ENCODE measurements around the gene DARS1.
A peak's percentile ranks its signal among the peaks of the same experiment; 100 is the strongest.
"Not testable (repeated sequence)": the region's sequence is repeated elsewhere in the genome, so short reads cannot be mapped to it uniquely, and the experiment has no call there.

Gene DARS1

DNA sequence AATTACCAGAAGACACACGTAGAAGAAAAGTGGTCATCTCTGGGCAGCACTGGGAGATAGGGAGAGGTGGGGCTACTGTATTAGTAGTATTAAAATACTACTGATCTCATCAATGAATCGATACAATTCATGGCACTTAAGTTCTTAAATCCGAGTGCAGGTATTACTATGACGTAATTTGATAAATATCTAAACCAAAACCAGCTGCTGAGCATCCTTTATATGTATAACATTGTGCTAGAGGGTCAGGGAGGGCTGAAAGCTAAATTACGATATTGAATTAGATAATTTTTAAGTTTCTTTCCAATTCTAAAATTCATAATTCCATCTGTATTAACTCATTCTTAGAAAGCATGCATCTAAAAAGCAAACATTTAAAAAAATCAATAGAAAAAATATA lies 25.3 kb downstream of the DARS1 start:
- Mint-ChIP-seq H3K4me3 (peak overlapping the region; percentile 32), H3K4me1 (ENCODE audit: low read depth) (peaks cover 61% of the 10 kb centered on the region), H3K27ac (peak overlapping the region; percentile 96), H3K9me3 (peaks cover 3% of the 10 kb centered on the region), H3K36me3 (ENCODE audit: low read depth) (peaks cover 46% of the 10 kb centered on the region), H3K27me3 (ENCODE audit: low read depth) (no peaks in the 10 kb centered on the region)
- DNase-seq (ENCODE audit: low spot score), result no peak

- not testable (repeated sequence) for H3K27ac Mint-ChIP-seq; H3K27me3 Mint-ChIP-seq (ENCODE audit: low read depth); H3K4me3 Mint-ChIP-seq; H3K9me3 Mint-ChIP-seq; DNase-seq (ENCODE audit: low spot score)
- peaks cover 61% of the 10 kb centered on the region for H3K4me1 Mint-ChIP-seq (ENCODE audit: low read depth)
- peaks cover 41% of the 10 kb centered on the region for H3K36me3 Mint-ChIP-seq (ENCODE audit: low read depth)
These were observed 26.5 kb downstream of the DARS1 start for GRCh38 chr2:135958927-135959326.

- no peak overlapping the region for H3K4me3 Mint-ChIP-seq
- H3K36me3 Mint-ChIP-seq (ENCODE audit: low read depth), result peaks cover 57% of the 10 kb centered on the region
- no peaks in the 10 kb centered on the region for H3K9me3 Mint-ChIP-seq
- DNase-seq (ENCODE audit: low spot score), result no peak
- no peaks in the 10 kb centered on the region for H3K27me3 Mint-ChIP-seq (ENCODE audit: low read depth)
- H3K4me1 Mint-ChIP-seq (ENCODE audit: low read depth), result peaks cover 53% of the 10 kb centered on the region
- H3K27ac Mint-ChIP-seq, result peak overlapping the region; percentile 31
These were observed 31.3 kb downstream of the DARS1 start for GRCh38 chr2:135954020-135954601.

- Mint-ChIP-seq H3K27me3 (ENCODE audit: low read depth) (no peaks in the 10 kb centered on the region), H3K36me3 (ENCODE audit: low read depth) (peaks cover 54% of the 10 kb centered on the region), H3K4me1 (ENCODE audit: low read depth) (peaks cover 58% of the 10 kb centered on the region), H3K27ac (no peak overlapping the region), H3K9me3 (no peaks in the 10 kb centered on the region), H3K4me3 (no peak overlapping the region)
- DNase-seq (ENCODE audit: low spot score), result no peak
These were observed 32.5 kb downstream of the DARS1 start for GRCh38 chr2:135952891-135953290.

DNA sequence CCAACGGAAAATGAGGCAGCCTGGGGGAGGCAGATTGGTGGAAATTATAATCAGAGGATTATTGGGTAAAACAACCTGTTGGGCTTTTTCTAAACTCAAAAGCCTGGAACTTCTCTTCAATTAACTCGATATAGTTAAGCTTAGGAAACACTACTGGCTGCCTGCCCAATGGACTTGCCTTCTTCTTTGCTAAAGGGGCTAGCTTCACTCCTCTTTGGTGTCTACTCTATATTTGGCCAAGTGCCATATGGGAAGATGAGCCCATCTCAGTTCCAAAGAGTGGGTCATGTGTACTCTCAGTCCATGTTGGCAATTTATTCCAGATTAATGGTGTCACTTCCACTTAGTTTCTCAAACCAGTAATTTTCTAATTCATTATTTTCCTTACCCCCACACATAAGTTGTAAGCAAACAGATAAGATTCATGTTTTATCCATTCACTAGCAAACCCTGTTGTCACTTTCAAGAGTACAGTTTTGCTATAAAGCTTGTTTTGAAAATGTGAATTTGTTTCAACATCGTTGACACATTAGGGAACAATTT lies 34.3 kb downstream of the DARS1 start:
- no peak overlapping the region for H3K27ac Mint-ChIP-seq

GRCh38 chr2:135949451-135950234 lies 35.8 kb downstream of the DARS1 start:
- no peak overlapping the region for H3K27ac Mint-ChIP-seq
- no peaks in the 10 kb centered on the region for H3K27me3 Mint-ChIP-seq (ENCODE audit: low read depth)
- H3K9me3 Mint-ChIP-seq, result no peaks in the 10 kb centered on the region
- peaks cover 58% of the 10 kb centered on the region for H3K36me3 Mint-ChIP-seq (ENCODE audit: low read depth)
- peak overlapping the region; percentile 6 for H3K4me3 Mint-ChIP-seq
- DNase-seq (ENCODE audit: low spot score), result no peak
- peaks cover 59% of the 10 kb centered on the region for H3K4me1 Mint-ChIP-seq (ENCODE audit: low read depth)

More for the DNA sequence above, 34.3 kb downstream of the DARS1 start:
- Mint-ChIP-seq H3K4me3 (no peak overlapping the region), H3K27me3 (ENCODE audit: low read depth) (no peaks in the 10 kb centered on the region), H3K9me3 (no peaks in the 10 kb centered on the region), H3K4me1 (ENCODE audit: low read depth) (peaks cover 60% of the 10 kb centered on the region), H3K36me3 (ENCODE audit: low read depth) (peaks cover 55% of the 10 kb centered on the region)
- DNase-seq (ENCODE audit: low spot score), result no peak

GRCh38 chr2:135948642-135949355 lies 36.6 kb downstream of the DARS1 start:
- H3K27me3 Mint-ChIP-seq (ENCODE audit: low read depth), result no peaks in the 10 kb centered on the region
- H3K27ac Mint-ChIP-seq, result peak overlapping the region; percentile 81
- H3K4me1 Mint-ChIP-seq (ENCODE audit: low read depth), result peaks cover 58% of the 10 kb centered on the region
- DNase-seq (ENCODE audit: low spot score), result peak; percentile 24
- H3K4me3 Mint-ChIP-seq, result peak overlapping the region; percentile 29
- peaks cover 56% of the 10 kb centered on the region for H3K36me3 Mint-ChIP-seq (ENCODE audit: low read depth)
- H3K9me3 Mint-ChIP-seq, result no peaks in the 10 kb centered on the region

DNA sequence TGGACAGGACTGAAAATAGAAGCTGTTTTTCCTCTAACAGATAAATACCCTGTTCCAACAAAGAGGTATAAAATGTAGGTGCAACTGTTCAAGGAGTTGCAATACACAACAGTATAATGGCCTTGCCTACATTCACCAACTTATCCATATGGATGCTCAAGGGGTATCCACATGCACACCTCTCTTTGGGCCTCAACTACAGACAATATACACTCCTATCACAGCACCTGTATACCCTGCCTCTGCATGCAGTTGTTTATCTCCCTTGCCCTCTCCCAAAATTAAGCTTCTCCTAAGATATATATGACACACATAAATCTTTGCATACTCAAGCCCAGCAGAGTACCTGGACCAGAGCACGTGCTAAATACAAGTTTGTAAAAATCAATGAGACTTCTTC lies 37.3 kb downstream of the DARS1 start:
- DNase-seq (ENCODE audit: low spot score), result no peak
- peaks cover 60% of the 10 kb centered on the region for H3K36me3 Mint-ChIP-seq (ENCODE audit: low read depth)
- peak overlapping the region; percentile 81 for H3K27ac Mint-ChIP-seq
- no peaks in the 10 kb centered on the region for H3K9me3 Mint-ChIP-seq
- no peaks in the 10 kb centered on the region for H3K27me3 Mint-ChIP-seq (ENCODE audit: low read depth)
- peak overlapping the region; percentile 29 for H3K4me3 Mint-ChIP-seq
- H3K4me1 Mint-ChIP-seq (ENCODE audit: low read depth), result peaks cover 56% of the 10 kb centered on the region

DNA sequence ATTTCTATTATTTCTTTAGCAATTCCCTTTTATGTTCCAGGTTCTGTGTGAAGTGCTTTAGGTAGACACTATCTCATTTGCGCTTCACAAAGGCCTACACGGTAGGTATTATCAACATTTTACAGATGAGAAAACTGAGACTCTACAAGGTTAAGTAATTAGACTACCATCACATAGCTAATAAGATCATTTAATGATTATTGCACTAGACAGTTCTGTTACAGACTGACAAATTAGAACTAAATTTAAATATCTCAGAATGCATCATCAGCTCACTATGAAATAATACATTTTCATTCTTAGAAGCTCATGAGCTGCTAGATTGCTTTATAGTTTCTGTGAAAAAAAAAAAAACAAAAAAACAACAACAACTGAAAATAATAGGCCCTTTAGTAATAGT lies 37.9 kb downstream of the DARS1 start:
- Mint-ChIP-seq H3K27me3 (ENCODE audit: low read depth) (no peaks in the 10 kb centered on the region), H3K4me1 (ENCODE audit: low read depth) (peaks cover 55% of the 10 kb centered on the region), H3K4me3 (no peak overlapping the region), H3K9me3 (peaks cover 4% of the 10 kb centered on the region), H3K27ac (no peak overlapping the region), H3K36me3 (ENCODE audit: low read depth) (peaks cover 61% of the 10 kb centered on the region)
- DNase-seq (ENCODE audit: low spot score), result no peak

DNA sequence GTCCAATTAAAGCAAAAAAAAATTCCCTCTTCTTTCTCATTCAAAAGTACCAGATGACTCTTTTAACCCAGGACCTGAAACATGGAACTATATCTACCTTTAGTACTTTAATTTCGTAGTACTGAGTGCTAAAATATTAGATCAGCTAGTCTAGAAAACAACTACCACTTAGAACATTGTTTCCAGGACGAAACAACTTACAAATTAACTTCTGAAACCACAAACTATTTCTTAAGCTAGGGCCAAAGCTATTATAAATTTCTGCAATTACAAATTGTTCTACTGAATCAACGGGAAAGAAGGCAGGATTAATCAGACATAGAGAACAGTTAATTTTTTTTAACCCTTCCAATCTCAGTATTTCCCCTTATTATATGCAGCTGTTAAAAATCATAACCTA lies 39.9 kb downstream of the DARS1 start:
- H3K4me1 Mint-ChIP-seq (ENCODE audit: low read depth), result peaks cover 47% of the 10 kb centered on the region

GRCh38 chr2:135944625-135945024 lies 40.8 kb downstream of the DARS1 start:
- H3K9me3 Mint-ChIP-seq, result peaks cover 10% of the 10 kb centered on the region
- no peak overlapping the region for H3K4me3 Mint-ChIP-seq
- no peaks in the 10 kb centered on the region for H3K27me3 Mint-ChIP-seq (ENCODE audit: low read depth)
- no peak for DNase-seq (ENCODE audit: low spot score)
- peaks cover 66% of the 10 kb centered on the region for H3K36me3 Mint-ChIP-seq (ENCODE audit: low read depth)
- peak overlapping the region; percentile 23 for H3K27ac Mint-ChIP-seq
- peaks cover 42% of the 10 kb centered on the region for H3K4me1 Mint-ChIP-seq (ENCODE audit: low read depth)

More for the DNA sequence above, 39.9 kb downstream of the DARS1 start:
- no peak overlapping the region for H3K27ac Mint-ChIP-seq
- H3K27me3 Mint-ChIP-seq (ENCODE audit: low read depth), result no peaks in the 10 kb centered on the region
- peaks cover 10% of the 10 kb centered on the region for H3K9me3 Mint-ChIP-seq
- H3K36me3 Mint-ChIP-seq (ENCODE audit: low read depth), result peaks cover 60% of the 10 kb centered on the region
- H3K4me3 Mint-ChIP-seq, result no peak overlapping the region
- DNase-seq (ENCODE audit: low spot score), result no peak

DNA sequence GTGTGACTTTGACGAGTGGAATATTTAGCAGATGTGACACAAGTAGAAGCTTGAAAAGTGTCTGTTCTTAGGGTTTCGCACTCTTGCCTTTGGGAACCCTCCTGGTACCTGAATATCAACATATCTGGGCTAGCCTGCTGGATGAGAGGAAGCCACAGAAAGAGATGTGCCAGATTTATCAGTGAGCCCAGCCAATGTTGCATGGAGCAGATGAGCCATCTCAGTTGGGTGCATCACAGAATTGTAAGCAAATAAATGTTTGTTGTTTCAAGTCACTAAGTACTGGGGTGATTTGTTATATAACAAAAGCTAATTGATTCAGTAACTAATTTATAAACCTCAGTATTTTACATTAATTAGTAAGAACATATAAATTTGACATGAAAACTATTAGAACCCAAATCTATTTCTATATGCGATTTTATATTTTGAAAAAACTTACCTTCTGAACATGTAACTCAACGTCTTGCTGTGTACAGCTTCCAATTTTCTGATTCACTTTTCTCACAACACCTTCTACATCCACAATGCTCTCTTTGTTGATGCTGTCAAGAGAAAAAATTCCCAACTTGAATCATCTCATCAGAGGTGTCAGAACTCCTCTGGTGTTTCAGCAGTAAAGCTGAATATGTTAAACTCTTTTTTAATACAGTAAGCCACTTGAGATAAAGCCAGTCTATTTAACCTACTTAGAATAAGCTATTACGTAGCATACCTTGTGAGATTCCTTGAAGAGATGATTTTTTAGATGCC lies 42.3 kb downstream of the DARS1 start:
- Mint-ChIP-seq H3K4me3 (no peak overlapping the region), H3K9me3 (peaks cover 10% of the 10 kb centered on the region), H3K4me1 (ENCODE audit: low read depth) (peaks cover 40% of the 10 kb centered on the region), H3K27me3 (ENCODE audit: low read depth) (no peaks in the 10 kb centered on the region), H3K27ac (no peak overlapping the region), H3K36me3 (ENCODE audit: low read depth) (peaks cover 70% of the 10 kb centered on the region)
- DNase-seq (ENCODE audit: low spot score), result no peak

GRCh38 chr2:135936524-135936923 lies 48.9 kb downstream of the DARS1 start:
- H3K27ac Mint-ChIP-seq, result no peak overlapping the region
- H3K9me3 Mint-ChIP-seq, result peaks cover 6% of the 10 kb centered on the region
- H3K4me3 Mint-ChIP-seq, result no peak overlapping the region
- H3K36me3 Mint-ChIP-seq (ENCODE audit: low read depth), result peaks cover 71% of the 10 kb centered on the region
- H3K27me3 Mint-ChIP-seq (ENCODE audit: low read depth), result no peaks in the 10 kb centered on the region
- no peak for DNase-seq (ENCODE audit: low spot score)
- H3K4me1 Mint-ChIP-seq (ENCODE audit: low read depth), result peaks cover 49% of the 10 kb centered on the region
